ENCODE results near the gene SCN1A. TPM values are rescaled to one million over a fixed set of nuclear protein-coding genes. Genes with fewer than 3 reads are reported as not detected.

SCN1A gene
- total RNA-seq, 1 experiment from 2014 or later = 1.6 TPM

GRCh38 chr2:166060191-166060590, 67.6 kb downstream of the SCN1A start:
- CTCF ChIA-PET = no interaction called here

More at GRCh38 chr2:166060191-166060590, 67.6 kb downstream of the SCN1A start:
- DNase-seq (ENCODE audit: low spot score) (no peak), ATAC-seq (no peak)
- H3K27ac Mint-ChIP-seq = no peak overlapping the region
- H3K27me3 Mint-ChIP-seq (ENCODE audit: low read depth) = no peaks in the 10 kb centered on the region
- no peaks in the 10 kb centered on the region for H3K9me3 Mint-ChIP-seq
- POLR2A ChIA-PET = no interaction called here
- no peak overlapping the region for H3K4me3 Mint-ChIP-seq
- TF ChIP-seq ZNF423 (CRISPR knock-in tag; IDR thresholded peaks at IDR 0.05) (no peak), HMGA2 (CRISPR knock-in tag; IDR thresholded peaks at IDR 0.05) (no peak), MXD4 (CRISPR knock-in tag; IDR thresholded peaks at IDR 0.05; ENCODE audit: borderline replicate concordance) (no peak), FOXP1 (CRISPR knock-in tag; IDR thresholded peaks at IDR 0.05; ENCODE audit: borderline replicate concordance) (no peak), ZBTB21 (CRISPR knock-in tag; IDR thresholded peaks at IDR 0.05; ENCODE audit: borderline replicate concordance) (no peak), SMAD4 (CRISPR knock-in tag; IDR thresholded peaks at IDR 0.05) (no peak), ZNF317 (CRISPR knock-in tag; IDR thresholded peaks at IDR 0.05; ENCODE audit: borderline replicate concordance, low read depth) (no peak), TP53 (CRISPR knock-in tag; IDR thresholded peaks at IDR 0.05) (no peak), ZNF232 (CRISPR knock-in tag; IDR thresholded peaks at IDR 0.05) (no peak), CREB1 (CRISPR knock-in tag; IDR thresholded peaks at IDR 0.05) (no peak), ELF4 (CRISPR knock-in tag; IDR thresholded peaks at IDR 0.05; ENCODE audit: low read depth) (no peak), NFYB (CRISPR knock-in tag; conservative IDR thresholded peaks at IDR 0.05; ENCODE audit: low read depth) (no peak), ETV6 (CRISPR knock-in tag; IDR thresholded peaks at IDR 0.05) (no peak), PRRX2 (CRISPR knock-in tag; IDR thresholded peaks at IDR 0.05) (no peak), STAT6 (CRISPR knock-in tag; conservative IDR thresholded peaks at IDR 0.05; ENCODE audit: low read depth) (no peak), SOX15 (CRISPR knock-in tag; IDR thresholded peaks at IDR 0.05) (no peak)
- TF ChIP-seq, protein P1, sequence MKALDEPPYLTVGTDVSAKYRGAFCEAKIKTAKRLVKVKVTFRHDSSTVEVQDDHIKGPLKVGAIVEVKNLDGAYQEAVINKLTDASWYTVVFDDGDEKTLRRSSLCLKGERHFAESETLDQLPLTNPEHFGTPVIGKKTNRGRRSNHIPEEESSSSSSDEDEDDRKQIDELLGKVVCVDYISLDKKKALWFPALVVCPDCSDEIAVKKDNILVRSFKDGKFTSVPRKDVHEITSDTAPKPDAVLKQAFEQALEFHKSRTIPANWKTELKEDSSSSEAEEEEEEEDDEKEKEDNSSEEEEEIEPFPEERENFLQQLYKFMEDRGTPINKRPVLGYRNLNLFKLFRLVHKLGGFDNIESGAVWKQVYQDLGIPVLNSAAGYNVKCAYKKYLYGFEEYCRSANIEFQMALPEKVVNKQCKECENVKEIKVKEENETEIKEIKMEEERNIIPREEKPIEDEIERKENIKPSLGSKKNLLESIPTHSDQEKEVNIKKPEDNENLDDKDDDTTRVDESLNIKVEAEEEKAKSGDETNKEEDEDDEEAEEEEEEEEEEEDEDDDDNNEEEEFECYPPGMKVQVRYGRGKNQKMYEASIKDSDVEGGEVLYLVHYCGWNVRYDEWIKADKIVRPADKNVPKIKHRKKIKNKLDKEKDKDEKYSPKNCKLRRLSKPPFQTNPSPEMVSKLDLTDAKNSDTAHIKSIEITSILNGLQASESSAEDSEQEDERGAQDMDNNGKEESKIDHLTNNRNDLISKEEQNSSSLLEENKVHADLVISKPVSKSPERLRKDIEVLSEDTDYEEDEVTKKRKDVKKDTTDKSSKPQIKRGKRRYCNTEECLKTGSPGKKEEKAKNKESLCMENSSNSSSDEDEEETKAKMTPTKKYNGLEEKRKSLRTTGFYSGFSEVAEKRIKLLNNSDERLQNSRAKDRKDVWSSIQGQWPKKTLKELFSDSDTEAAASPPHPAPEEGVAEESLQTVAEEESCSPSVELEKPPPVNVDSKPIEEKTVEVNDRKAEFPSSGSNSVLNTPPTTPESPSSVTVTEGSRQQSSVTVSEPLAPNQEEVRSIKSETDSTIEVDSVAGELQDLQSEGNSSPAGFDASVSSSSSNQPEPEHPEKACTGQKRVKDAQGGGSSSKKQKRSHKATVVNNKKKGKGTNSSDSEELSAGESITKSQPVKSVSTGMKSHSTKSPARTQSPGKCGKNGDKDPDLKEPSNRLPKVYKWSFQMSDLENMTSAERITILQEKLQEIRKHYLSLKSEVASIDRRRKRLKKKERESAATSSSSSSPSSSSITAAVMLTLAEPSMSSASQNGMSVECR (CRISPR knock-in tag; IDR thresholded peaks at IDR 0.05; ENCODE audit: borderline replicate concordance) = no peak
- TF ChIP-seq, protein P2, sequence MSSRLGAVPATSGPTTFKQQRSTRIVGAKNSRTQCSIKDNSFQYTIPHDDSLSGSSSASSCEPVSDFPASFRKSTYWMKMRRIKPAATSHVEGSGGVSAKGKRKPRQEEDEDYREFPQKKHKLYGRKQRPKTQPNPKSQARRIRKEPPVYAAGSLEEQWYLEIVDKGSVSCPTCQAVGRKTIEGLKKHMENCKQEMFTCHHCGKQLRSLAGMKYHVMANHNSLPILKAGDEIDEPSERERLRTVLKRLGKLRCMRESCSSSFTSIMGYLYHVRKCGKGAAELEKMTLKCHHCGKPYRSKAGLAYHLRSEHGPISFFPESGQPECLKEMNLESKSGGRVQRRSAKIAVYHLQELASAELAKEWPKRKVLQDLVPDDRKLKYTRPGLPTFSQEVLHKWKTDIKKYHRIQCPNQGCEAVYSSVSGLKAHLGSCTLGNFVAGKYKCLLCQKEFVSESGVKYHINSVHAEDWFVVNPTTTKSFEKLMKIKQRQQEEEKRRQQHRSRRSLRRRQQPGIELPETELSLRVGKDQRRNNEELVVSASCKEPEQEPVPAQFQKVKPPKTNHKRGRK (CRISPR knock-in tag; IDR thresholded peaks at IDR 0.05; ENCODE audit: borderline replicate concordance) = no peak
- TF ChIP-seq, protein P3, sequence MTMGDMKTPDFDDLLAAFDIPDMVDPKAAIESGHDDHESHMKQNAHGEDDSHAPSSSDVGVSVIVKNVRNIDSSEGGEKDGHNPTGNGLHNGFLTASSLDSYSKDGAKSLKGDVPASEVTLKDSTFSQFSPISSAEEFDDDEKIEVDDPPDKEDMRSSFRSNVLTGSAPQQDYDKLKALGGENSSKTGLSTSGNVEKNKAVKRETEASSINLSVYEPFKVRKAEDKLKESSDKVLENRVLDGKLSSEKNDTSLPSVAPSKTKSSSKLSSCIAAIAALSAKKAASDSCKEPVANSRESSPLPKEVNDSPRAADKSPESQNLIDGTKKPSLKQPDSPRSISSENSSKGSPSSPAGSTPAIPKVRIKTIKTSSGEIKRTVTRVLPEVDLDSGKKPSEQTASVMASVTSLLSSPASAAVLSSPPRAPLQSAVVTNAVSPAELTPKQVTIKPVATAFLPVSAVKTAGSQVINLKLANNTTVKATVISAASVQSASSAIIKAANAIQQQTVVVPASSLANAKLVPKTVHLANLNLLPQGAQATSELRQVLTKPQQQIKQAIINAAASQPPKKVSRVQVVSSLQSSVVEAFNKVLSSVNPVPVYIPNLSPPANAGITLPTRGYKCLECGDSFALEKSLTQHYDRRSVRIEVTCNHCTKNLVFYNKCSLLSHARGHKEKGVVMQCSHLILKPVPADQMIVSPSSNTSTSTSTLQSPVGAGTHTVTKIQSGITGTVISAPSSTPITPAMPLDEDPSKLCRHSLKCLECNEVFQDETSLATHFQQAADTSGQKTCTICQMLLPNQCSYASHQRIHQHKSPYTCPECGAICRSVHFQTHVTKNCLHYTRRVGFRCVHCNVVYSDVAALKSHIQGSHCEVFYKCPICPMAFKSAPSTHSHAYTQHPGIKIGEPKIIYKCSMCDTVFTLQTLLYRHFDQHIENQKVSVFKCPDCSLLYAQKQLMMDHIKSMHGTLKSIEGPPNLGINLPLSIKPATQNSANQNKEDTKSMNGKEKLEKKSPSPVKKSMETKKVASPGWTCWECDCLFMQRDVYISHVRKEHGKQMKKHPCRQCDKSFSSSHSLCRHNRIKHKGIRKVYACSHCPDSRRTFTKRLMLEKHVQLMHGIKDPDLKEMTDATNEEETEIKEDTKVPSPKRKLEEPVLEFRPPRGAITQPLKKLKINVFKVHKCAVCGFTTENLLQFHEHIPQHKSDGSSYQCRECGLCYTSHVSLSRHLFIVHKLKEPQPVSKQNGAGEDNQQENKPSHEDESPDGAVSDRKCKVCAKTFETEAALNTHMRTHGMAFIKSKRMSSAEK (CRISPR knock-in tag; IDR thresholded peaks at IDR 0.05; ENCODE audit: borderline replicate concordance) = no peak
- H3K4me1 Mint-ChIP-seq = no peaks in the 10 kb centered on the region
- no peaks in the 10 kb centered on the region for H3K36me3 Mint-ChIP-seq

Measured in WTC11 (cell line).